GM19328 (cell line): ENCODE measurements around the gene ADGRF4.
"Not testable (repeated sequence)": the region's sequence is repeated elsewhere in the genome, so short reads cannot be mapped to it uniquely, and the experiment has no call there.

Experiments
- ATAC-seq: cut with Tn5 transposase; IDR thresholded peaks from one replicate; pipeline ENCODE4 v1.9.1; 2021; ENCODE audit warnings: mild to moderate bottlenecking, moderate library complexity; ENCODE audit not compliant: unreplicated experiment

The ADGRF4 gene

GRCh38 chr6:47734831-47735481 lies 36.6 kb downstream of the ADGRF4 start:
- no peak for ATAC-seq

- no peak for ATAC-seq
Measured at GRCh38 chr6:47736083-47736700, 37.8 kb downstream of the ADGRF4 start.

- no peak for ATAC-seq
Measured at GRCh38 chr6:47737406-47737805, 39.0 kb downstream of the ADGRF4 start.

GRCh38 chr6:47740714-47741113 lies 42.3 kb downstream of the ADGRF4 start:
- no peak for ATAC-seq

- ATAC-seq: no peak
Measured at GRCh38 chr6:47741807-47742206, 43.4 kb downstream of the ADGRF4 start.

- no peak for ATAC-seq
Measured at GRCh38 chr6:47743744-47744143, 45.4 kb downstream of the ADGRF4 start.

GRCh38 chr6:47745269-47745668 lies 46.9 kb downstream of the ADGRF4 start:
- not testable (repeated sequence) for ATAC-seq

- ATAC-seq: no peak
Measured at GRCh38 chr6:47749757-47750156, 51.4 kb downstream of the ADGRF4 start.

GRCh38 chr6:47752801-47753200 lies 54.4 kb downstream of the ADGRF4 start:
- ATAC-seq: no peak

- no peak for ATAC-seq
Measured at GRCh38 chr6:47759364-47759763, 61.0 kb downstream of the ADGRF4 start.

- no peak for ATAC-seq
Measured at GRCh38 chr6:47762502-47762901, 64.1 kb downstream of the ADGRF4 start.

GRCh38 chr6:47766445-47766844 lies 68.1 kb downstream of the ADGRF4 start:
- no peak for ATAC-seq

- ATAC-seq: no peak
Measured at GRCh38 chr6:47767102-47767501, 68.7 kb downstream of the ADGRF4 start.

GRCh38 chr6:47769982-47770381 lies 71.6 kb downstream of the ADGRF4 start:
- ATAC-seq: no peak
